GM23338 (cell line): ENCODE results near the gene NBPF1.
"Not testable (repeated sequence)": the region's sequence is repeated elsewhere in the genome, so short reads cannot be mapped to it uniquely, and the experiment has no call there.

Source experiments
- CTCF ChIP-seq, 2 experiments: fragments of 200-600 bp in 1 of 2; sonication (generic) in 1 of 2; conservative IDR thresholded peaks; 2 replicates each; pipeline versions ENCODE4 v1.5.1 to v1.6.1; 2016 to 2017; ENCODE audit warnings: antibody characterized with exemption in 2 of 2, low read depth in 2 of 2, mild to moderate bottlenecking in 2 of 2, moderate library complexity in 1 of 2
- EZH2 ChIP-seq: fragments of 200-600 bp; sonication (generic); IDR thresholded peaks from one replicate; pipeline ENCODE4 v1.8.0; 2017; ENCODE audit warnings: antibody characterized with exemption, mild to moderate bottlenecking, low read depth; ENCODE audit not compliant: unreplicated experiment
- JUNB ChIP-seq: IDR thresholded peaks from one replicate; pipeline ENCODE4 v1.6.1; 2016; ENCODE audit warnings: antibody characterized with exemption; ENCODE audit not compliant: unreplicated experiment
- POLR2AphosphoS5 ChIP-seq: IDR thresholded peaks from 2 replicates; pipeline ENCODE4 v1.6.1; 2016; ENCODE audit warnings: antibody characterized with exemption, low read depth
- REST ChIP-seq: IDR thresholded peaks from one replicate; pipeline ENCODE4 v1.6.1; 2018; ENCODE audit warnings: antibody characterized with exemption; ENCODE audit not compliant: unreplicated experiment
- ZNF114 ChIP-seq: fragments of 250-450 bp; sonication (Bioruptor Pico); IDR thresholded peaks from 2 replicates; pipeline ENCODE4 v1.5.0; 2020; ENCODE audit warnings: mild to moderate bottlenecking, moderate library complexity

- TF ChIP-seq POLR2AphosphoS5; CTCF (conservative IDR thresholded peaks at IDR 0.05; ENCODE audit: low read depth in 2 of 2); REST; EZH2; JUNB; ZNF114 (CRISPR knock-in tag): not testable (repeated sequence)
Observed at GRCh38 chr1:16649390-16649789, 36.0 kb upstream of the NBPF1 start.
